Measurements from ENCODE around the gene ALDH3A2.

ALDH3A2 gene

GRCh38 chr17:19654896-19655295, 6.3 kb downstream of the ALDH3A2 start:
- in situ Hi-C loops (cut with HindIII; ENCODE audit: low sequenced_read_pairs) = no loop called here
- H3K4me3 ChIP-seq (ENCODE audit: low read depth, low read length) = no peak overlapping the region
- DNase-seq (ENCODE audit: low read depth) = no peak
- TF ChIP-seq, protein P1, sequence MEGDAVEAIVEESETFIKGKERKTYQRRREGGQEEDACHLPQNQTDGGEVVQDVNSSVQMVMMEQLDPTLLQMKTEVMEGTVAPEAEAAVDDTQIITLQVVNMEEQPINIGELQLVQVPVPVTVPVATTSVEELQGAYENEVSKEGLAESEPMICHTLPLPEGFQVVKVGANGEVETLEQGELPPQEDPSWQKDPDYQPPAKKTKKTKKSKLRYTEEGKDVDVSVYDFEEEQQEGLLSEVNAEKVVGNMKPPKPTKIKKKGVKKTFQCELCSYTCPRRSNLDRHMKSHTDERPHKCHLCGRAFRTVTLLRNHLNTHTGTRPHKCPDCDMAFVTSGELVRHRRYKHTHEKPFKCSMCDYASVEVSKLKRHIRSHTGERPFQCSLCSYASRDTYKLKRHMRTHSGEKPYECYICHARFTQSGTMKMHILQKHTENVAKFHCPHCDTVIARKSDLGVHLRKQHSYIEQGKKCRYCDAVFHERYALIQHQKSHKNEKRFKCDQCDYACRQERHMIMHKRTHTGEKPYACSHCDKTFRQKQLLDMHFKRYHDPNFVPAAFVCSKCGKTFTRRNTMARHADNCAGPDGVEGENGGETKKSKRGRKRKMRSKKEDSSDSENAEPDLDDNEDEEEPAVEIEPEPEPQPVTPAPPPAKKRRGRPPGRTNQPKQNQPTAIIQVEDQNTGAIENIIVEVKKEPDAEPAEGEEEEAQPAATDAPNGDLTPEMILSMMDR (IDR thresholded peaks at IDR 0.05; ENCODE audit: low read depth, low read length, missing control alignments) = no peak

DNA sequence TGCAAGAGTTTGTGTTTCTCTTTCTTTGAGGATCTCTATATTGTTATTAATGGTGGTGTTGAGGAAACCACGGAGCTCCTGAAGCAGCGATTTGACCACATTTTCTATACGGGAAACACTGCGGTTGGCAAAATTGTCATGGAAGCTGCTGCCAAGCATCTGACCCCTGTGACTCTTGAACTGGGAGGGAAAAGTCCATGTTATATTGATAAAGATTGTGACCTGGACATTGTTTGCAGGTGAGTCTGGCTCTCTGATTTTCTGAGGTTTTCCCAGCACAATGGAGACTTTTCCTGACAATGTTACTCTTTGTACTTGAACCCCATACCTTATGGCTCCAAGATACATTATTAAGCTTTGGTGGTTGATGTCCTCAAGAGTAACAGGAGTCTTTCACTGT, 7.8 kb downstream of the ALDH3A2 start:
- TF ChIP-seq, protein P1 (IDR thresholded peaks at IDR 0.05; ENCODE audit: low read depth, low read length, missing control alignments) = no peak
- DNase-seq (ENCODE audit: low read depth) = no peak
- in situ Hi-C loops (cut with HindIII; ENCODE audit: low sequenced_read_pairs) = no loop called here
- no peak overlapping the region for H3K4me3 ChIP-seq (ENCODE audit: low read depth, low read length)

DNA sequence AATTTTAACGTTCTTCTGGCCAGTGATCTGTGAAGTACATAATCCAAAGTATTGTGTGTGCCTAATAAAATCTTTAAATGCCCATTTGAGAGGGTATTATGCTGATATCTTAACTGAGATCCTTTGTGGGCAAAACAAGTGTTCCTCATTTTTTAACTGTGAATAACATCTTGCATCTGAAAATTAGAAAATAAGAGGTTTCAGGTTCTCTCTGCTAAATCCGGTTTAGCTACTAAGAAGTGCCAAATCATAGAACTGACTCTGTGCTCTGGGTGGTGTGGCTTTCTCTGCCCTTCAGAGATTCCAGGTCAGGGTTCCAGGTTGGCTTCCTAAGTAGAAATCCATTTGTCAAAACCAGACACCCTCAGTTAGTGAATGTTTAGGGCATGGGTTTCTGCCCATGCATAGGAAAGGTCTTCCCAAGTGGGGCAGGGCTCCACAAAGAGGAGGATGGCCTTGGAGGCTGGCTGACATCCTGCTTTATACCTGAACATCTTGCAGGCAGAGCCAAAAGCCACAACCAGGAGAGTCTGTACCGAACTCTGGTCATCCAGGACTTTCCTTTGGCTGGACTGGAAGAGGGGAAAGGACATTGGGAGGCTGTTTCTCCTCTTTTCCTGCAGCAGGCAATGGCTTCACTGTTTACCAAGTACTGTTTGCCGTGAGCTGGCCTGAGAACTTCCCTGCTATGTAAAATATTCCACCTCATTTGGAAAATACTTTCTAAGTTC, 8.5 kb downstream of the ALDH3A2 start:
- in situ Hi-C loops (cut with HindIII; ENCODE audit: low sequenced_read_pairs) = no loop called here
- TF ChIP-seq, protein P1 (IDR thresholded peaks at IDR 0.05; ENCODE audit: low read depth, low read length, missing control alignments) = no peak
- no peak overlapping the region for H3K4me3 ChIP-seq (ENCODE audit: low read depth, low read length)
- DNase-seq (ENCODE audit: low read depth) = no peak

DNA sequence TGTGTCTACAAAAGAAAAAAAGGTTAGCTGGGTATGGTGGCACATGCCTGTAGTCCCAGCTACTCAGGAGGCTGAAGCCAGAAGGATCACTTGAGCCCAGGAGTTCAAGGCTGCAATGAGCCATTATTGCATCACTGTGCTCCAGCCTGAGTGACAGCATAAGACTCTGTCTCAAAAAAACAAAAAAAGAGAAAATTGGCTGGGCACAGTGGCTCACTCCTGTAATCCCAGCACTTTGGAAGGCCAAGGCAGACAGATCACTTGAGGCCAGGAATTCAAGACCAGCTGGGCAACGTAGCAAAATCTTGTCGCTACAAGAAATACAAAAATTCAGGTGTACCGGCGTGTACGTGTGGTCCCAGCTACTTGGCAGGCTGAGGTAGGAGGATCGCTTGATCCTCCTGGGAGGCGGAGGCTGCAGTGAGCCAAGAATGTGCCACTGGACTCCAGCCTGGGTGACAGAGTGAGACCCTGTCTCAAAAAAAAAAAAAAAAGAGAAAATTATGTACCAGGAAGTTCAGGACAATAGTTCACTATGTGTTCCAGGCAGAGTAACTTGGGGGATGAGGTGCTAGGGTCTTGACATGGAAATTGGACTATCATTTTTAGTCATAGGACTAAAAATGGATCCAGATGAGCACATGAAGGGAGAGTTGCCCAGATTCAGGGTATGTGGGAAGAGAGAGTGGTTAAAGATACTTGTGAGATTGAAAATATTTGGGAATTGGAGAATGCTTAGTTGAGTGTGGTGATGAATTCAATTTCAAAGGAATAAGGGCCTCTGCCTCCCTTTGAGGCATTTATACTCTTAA, 11.0 kb downstream of the ALDH3A2 start:
- in situ Hi-C loops (cut with HindIII; ENCODE audit: low sequenced_read_pairs) = no loop called here
- DNase-seq (ENCODE audit: low read depth) = no peak
- H3K4me3 ChIP-seq (ENCODE audit: low read depth, low read length) = no peak overlapping the region
- TF ChIP-seq, protein P1 (IDR thresholded peaks at IDR 0.05; ENCODE audit: low read depth, low read length, missing control alignments) = no peak

DNA sequence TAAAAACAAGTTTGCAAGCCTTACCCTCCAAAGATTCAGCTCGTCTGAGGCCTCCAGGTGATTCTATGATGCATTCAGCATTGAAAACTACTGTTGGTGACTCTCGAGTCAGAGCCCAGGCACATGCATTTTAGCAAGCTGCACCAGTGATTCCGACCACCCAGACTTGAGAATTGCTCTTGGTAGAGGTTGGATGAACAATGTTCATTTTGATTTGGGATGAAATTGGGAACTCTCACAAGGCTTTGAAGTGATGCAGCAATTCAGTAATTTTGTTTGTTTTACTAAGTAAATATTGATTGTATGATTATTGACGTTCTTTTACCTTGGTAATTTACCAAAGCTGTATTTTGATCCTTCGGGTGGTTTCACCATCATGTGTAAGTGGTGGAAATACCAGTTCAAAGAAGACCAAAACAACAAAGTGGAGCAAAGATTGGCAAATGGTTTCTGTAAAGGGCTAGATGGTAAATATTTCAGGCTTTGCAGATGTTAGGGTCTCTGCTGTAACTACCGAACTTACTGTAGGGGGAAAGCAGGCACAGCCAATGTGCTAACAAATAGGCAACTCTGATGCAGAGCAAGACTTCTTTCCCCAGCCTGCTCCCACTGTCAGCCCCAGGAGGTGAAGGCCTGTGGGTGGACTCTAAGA, 11.8 kb downstream of the ALDH3A2 start:
- TF ChIP-seq, protein P1 (IDR thresholded peaks at IDR 0.05; ENCODE audit: low read depth, low read length, missing control alignments) = no peak
- no peak overlapping the region for H3K4me3 ChIP-seq (ENCODE audit: low read depth, low read length)
- no peak for DNase-seq (ENCODE audit: low read depth)
- in situ Hi-C loops (cut with HindIII; ENCODE audit: low sequenced_read_pairs) = no loop called here

- TF ChIP-seq, protein P1 (IDR thresholded peaks at IDR 0.05; ENCODE audit: low read depth, low read length, missing control alignments) = no peak
- in situ Hi-C loops (cut with HindIII; ENCODE audit: low sequenced_read_pairs) = no loop called here
- H3K4me3 ChIP-seq (ENCODE audit: low read depth, low read length) = no peak overlapping the region
- no peak for DNase-seq (ENCODE audit: low read depth)
These were observed 12.6 kb downstream of the ALDH3A2 start for GRCh38 chr17:19661121-19661520.
